CD4-positive, alpha-beta T cell treated with Interleukin-17A for 1 hour (primary cell): ENCODE results near the gene THSD7B.
"Not testable (repeated sequence)": the region's sequence is repeated elsewhere in the genome, so short reads cannot be mapped to it uniquely, and the experiment has no call there.

Experiments used
- DNase-seq: peaks from one replicate; pipeline ENCODE4 v3.0.0-alpha.2; 2020

The THSD7B gene

DNA sequence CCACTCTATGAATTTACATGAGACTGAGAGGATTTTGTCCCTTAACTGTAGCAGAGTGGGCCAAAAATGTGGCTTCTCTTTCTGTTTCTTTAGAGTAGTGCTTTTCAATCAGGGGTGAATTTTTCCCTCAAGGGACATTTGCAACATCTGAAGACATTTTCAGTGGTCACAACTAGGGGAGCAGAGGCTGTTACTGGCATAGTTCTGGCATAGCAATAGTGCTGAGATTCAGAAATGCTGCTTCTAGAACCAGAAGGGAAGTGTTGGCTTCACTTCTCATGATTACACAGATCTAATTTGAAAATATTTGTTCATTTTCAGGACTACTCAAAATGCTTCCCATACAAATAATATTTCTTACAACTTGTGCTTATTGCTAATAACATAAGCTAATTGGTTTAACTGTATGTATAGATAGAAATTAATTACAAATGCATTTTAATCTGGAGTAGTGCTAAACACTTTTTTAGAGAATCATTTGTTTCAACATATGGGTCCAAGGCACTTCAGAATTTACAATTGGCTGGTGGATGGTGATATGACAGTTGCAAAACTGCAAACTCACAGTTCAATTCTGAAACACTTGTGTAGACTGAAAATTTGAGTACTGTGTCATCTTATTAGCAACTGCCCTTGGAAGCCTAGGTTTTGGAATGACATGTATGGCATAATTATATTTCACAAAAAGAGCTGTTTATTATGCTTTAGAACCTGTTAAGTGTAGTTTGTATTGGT is 526.7 kb downstream of the THSD7B start:
- DNase-seq: no peak

DNA sequence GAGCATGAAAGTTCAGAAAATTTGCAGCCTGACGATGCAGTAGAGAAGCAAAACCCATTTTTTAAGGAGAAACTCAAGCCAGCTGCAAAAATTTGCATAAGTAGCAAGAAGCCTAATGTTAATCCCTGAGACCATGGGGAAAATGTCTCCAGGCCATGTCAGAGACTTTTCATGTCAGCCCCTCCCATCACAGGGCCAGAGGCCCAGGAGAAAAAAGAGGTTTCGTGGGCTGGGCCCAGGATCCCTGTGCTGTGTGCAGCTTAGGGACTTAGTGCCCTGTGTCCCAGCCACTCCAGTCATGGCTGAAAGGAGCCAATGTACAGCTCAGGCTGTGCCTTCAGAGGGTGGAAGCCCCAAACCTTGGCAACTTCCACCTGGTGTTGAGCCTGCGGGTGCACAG is 533.0 kb downstream of the THSD7B start:
- no peak for DNase-seq

DNA sequence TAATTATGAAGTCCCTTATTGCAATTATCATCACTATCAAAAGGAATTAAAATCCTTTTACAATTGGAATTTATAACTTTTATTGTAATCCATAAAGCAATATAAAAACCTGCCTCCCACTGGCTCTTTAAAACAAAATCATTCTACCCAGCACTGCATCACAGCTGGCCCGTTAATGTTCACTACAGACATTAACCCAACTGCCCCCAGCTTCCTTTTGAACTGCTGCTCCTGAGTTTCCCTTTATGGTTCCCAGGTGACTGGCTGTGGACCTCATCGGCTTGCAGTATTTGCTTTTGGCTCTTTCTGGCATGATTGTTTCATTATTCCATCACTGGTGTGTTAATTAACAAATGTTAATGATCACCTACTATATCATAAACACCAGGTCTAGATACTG is 535.6 kb downstream of the THSD7B start:
- DNase-seq: no peak

DNA sequence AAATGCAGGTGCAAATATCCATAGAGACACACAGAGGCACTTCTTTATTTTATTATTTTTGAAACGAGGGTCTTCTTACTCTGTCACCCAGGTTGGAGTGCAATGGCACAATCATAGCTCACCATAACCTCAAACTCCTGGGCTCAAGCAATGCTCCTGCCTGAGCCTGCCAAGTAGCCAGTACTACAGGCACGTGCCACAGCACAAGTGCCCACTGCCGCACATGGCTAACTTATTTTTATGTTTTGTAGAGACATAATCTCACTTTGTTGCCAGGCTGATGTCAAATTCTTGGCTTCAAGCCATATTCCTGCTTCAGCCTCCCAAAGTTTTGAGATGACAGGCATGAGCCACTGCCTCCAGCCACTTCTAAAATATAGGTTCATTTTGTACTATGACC is 537.6 kb downstream of the THSD7B start:
- DNase-seq: no peak

DNA sequence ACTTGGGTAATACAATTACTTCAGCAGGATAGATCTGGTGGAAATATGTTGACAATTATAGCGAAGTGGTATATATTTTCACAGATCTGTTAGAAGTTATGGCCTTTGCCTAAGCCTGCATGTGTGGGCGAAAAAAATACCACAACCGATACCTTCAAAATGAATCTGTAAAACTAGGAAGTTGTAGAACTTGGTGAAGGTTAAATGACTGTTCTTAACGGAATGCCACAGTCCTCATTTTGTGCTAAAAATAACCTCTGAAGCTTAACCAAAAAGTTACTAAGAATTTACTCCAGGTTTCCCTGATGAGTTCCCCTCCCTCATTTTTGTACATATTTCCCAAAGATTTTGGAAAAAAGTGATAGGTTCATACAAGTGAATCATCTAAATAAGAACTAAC is 550.7 kb downstream of the THSD7B start:
- no peak for DNase-seq

DNA sequence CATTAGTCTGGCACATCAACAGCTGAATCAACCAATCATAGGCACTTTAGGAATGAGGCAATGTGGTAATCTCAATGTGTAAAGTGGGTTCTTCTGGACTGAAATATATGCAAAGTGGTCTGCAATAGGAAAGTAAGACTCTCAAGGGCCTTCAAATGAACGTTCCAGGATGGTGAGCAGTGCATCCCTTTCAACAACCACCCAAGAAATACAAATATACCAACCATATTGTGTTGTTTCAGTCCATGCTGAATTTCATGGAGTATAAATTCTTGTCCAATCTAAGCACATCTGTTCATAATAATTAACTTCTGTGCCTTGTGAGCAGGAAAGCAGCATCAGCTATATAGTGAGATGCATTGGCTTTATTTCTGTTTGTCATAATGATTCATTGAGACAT is 556.2 kb downstream of the THSD7B start:
- DNase-seq: no peak

DNA sequence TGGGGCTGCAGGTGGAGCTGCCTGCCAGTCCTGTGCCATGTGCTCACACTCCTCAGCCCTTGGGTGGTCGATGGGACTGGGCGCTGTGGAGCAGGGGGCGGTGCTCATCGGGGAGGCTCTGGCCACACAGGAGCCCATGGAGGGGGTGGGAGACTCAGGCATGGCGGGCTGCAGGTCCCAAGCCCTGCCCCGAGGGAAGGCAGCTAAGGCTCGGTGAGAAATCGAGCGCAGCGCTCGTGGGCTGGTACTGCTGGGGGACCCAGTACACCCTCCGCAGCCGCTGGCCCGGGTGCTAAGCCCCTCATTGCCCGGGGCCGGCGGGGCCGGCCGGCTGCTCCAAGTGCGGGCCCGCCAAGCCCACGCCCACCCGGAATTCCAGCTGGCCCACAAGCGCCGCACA is 566.2 kb downstream of the THSD7B start:
- not testable (repeated sequence) for DNase-seq

DNA sequence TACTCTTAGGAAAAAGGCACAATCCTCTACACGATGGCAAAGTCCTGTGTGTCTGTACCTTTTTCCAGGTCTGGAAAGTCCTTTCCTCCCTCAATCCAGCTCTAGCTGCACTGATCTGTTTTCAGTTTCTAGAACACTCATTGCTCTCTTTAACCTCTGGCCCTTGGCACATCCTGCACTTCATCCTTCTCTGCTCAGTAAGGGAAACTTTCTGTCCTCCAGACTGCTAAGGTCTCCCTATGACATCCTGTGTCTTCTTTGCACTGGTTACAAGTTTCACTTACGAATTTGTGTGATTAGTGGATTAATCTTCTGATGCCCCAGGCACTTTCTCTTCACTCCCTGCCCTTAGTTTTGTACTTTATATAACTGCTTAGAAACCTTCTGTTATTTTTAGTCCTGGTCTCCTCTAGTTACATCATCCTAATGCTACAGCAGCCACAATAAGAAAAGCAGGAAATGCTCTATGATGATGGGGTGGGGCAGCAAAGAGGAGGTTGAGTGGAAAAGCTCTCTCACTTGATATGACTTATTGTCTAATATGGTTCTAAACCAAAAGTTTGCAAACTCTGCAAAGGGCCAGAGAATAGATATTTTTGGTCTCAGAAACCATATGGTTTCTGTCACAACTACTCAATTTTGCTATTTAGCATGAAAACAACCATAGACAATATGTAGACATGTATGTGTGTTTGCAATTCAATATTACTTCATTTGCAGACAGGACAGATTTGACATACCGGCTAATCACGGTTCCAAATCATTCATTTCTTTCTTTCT is 568.2 kb downstream of the THSD7B start:
- no peak for DNase-seq

DNA sequence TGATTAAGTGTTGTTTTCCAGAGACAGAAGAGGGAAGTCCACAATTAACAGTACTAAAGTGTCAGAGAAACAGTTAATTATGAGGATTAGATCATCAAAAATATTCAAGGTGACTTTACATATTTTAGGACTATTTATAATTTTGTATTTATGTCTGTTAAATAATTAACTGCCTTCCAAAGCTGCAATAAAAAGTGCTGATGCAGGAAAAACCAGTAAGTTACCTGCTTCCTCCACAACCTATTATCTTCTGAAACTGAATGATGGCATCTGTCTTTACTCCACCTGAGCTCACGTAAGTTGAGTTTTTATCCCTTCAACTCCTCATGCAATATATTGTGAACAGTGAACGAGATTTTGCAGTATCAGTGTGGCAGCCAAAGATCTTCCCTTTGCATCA is 570.7 kb downstream of the THSD7B start:
- no peak for DNase-seq

DNA sequence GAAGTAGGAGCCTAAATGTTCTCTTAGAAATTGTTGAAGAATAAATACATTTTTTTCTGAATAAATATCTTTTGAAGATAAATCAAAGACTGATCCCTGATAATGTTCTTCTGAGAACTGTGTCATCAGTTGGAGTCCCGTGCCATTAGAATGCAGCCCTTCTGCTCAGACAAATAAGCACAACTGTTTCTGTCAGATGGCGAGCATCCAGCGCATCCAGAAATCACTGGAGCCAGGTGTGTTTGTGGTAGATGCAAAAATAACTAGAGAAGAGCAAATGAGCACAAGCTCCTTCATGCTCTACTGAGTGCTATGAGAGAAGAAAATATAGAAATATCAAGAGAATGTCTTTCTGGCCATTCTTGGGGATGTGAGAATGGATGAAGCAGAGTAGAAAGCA is 573.7 kb downstream of the THSD7B start:
- no peak for DNase-seq

DNA sequence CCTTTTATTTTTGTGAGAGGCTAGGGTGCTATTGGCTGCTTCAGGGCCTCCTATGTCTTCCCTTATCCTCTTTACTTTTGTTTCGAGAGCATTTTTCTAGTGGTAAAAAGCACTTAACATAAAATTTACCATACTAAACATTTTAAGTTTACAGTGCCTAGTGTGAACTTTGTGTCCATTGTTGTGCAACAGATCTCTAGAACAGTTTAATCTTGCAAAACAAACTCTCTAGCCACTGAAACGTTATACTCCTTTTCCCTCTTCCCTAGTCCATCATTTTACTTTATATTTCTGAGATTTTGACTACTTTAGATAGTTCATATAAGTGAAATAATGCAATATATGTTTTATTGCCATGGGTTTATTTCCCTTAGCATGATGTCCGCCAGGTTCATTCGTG is 580.6 kb downstream of the THSD7B start:
- DNase-seq: no peak

DNA sequence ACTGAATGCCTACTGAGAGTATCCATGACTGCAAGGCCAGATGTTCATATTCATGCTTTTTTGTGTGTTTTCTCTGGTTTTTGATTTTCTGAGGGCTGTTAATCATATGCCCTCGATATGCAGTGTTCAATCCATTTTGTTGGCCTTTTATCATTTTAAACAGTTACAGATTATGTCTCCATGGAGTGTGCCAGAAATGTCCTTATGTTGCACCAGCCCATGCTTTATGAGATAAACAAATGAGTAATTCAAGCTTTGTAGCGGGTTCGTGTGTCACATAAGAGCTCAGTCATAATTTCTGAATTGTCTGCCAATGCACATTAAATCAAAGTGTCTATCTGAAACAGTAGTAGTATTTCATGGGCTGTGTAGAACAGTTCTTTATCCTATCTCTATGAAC is 583.0 kb downstream of the THSD7B start:
- no peak for DNase-seq

DNA sequence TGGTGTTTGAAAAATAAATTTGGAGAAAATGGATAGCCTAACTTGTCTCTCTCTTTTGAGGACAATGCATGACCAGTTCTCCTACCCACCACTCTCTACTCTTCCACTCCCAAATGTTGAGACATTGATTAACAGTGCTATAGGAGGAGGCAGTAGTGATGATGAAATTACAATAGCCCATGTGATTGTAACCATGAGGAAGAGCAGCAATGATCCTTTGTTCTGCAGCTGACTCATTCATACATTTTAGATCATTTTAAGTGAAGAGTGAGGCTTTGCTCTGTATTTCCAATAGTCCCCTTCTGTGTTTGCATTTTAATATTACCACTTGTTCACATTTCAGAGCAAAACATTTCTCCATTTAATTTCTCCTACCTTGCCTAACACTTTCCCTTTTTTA is 592.3 kb downstream of the THSD7B start:
- DNase-seq: no peak

DNA sequence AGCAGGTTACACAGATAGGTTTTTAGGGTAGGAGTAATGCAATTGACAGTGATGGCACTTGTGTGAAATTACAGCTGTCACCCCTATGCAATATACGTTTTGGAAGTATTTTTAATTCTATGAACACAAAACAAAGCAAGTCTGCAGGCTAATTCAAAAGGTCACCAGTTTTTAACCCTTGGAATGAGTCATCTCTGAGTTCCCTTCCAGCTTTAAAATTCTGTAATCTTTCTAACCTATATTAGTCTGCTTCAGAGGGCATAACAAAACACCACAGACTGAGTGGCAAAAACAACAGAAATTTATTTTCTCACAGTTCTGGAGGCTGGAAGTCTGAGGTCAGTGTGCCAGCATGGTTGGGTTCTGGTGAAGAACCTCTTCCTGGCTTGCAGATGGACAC is 602.0 kb downstream of the THSD7B start:
- DNase-seq: no peak

DNA sequence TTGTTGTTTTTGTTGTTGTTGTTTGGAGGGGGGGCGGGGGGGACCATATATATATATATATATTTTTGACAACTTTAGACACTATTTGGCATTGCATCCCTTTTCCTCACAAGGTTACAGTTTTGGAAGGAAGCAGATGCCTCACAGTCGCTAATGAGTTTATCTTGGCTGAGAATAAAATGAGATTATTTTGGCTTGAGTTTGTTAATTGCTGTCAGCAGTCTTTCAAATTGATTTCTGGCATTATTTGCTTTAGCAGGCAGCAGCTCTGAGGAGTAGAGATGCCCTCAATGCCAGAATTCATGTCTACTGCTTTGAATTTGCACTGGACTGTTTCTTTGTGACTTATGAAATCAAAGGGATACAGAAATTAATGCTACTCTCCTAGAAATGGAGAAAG is 603.8 kb downstream of the THSD7B start:
- DNase-seq: no peak

DNA sequence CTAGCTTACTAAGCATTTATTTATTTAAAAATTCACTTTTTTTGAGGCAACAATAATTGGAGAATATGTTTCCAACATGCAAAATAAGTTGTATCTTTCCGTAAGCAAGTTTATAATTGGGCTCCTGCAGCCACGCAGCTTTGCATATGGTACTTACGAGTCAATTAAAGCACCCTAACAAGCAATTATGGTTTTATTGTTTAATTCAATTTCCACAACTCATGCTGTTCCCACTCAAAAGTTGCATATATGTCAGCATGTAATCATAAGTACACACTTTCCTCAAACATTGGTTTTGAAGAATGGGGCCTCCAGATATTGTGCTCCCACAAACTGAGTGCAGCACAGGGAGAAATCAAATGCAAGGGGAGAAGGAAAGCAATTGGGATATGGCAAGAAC is 613.8 kb downstream of the THSD7B start:
- DNase-seq: no peak

DNA sequence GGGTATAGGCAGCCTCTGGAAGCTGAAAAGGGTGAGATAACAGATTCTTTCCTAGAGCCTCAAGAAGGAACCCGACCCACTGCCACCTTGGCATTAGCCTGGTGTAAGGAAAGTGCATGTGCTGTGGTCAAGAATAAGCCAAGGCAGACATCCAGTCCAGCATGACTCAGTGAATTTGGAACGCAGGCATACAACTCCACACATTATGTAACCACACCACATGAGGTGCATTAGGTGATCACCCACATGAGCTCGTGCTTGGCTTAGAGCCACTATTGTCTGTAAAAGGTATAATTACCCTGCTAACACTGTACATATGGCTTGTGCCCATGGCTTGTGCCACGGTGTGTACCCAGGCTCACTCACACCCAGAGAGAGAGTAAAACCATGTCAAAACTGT is 615.3 kb downstream of the THSD7B start:
- no peak for DNase-seq

DNA sequence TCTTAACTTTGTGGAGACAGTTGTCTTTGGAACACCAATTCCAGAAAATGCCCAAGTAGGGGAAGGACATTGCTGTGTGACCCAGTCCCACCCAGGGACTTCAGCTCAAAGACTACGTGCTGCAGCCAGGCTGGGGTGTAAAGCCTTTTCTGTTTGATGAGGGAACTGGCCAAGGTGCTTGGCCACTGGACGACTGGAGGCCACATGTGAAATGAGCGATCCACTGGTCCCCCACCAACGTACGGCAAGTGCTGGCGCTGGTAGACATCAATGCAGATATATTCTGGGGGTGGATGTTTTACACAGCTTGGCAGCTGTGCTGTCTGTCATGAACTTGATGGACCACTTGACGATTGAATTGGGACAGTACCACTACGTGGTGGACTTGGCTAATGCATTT is 616.4 kb downstream of the THSD7B start:
- no peak for DNase-seq

DNA sequence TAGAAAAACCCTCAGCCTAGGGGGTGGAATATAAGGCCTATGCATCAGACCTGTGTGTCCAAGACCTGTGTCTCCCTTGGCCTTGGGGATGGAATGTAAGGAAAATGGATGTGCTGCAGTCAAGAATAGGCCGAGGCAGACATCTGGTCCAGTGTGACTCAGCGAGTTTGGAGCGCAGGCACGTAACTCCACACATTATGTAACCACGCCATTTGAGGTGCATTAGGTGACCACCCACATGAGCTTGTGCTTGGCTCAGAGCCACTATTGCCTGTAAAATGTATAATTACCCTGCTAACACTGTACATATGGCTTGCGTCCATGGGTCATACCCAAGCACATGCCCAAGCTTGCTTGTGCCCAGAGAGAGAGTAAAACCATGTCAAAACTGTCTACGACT is 618.0 kb downstream of the THSD7B start:
- DNase-seq: no peak

DNA sequence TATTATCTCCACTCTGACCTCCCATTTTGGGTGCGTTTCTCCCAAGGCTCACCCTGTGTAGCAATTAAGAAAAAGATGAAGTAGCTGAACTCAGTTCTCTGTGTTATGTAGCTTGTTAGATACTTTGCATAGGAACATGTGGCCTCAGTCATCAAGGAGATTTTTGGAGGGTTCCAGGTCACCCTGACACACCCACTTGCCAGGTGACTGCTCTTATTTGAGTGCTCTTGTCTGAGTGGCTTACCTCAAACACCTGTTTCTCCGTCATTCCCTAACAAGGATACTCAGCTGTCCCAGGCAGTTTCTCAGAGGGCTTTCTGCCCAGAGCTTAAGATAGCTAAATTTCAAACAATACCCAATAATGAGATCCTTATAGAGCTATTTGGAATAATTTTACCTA is 621.7 kb downstream of the THSD7B start:
- no peak for DNase-seq

DNA sequence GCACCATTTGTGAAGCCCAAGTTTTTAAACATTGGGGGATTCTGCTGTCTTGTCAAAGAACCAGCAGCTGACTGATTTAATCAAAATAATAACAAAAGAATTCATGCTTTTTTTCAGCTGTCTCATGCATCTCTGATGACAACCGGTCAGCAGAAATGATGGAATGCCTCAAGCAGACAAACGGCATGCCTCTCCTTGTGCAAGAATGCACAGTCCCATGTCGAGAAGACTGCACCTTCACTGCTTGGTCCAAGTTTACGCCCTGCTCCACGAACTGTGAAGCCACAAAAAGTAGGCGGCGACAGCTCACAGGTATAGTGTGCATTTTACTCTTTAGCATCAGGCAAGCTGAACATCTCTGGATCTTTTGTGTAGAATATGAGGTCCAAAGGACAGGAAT is 640.2 kb downstream of the THSD7B start:
- DNase-seq: no peak

DNA sequence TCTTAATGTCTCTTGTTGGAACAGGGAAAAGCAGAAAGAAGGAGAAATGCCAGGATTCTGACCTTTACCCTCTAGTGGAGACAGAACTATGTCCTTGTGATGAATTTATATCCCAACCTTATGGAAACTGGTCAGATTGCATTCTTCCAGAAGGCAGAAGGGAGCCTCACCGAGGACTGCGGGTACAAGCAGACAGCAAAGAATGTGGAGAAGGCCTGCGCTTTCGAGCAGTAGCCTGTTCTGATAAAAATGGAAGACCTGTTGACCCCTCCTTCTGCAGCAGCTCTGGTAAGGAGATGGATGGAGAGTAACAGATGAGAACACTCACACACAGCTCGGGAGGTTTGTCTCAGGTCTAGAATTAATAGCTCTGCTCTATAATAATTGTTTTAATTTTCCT is 646.2 kb downstream of the THSD7B start:
- DNase-seq: no peak

DNA sequence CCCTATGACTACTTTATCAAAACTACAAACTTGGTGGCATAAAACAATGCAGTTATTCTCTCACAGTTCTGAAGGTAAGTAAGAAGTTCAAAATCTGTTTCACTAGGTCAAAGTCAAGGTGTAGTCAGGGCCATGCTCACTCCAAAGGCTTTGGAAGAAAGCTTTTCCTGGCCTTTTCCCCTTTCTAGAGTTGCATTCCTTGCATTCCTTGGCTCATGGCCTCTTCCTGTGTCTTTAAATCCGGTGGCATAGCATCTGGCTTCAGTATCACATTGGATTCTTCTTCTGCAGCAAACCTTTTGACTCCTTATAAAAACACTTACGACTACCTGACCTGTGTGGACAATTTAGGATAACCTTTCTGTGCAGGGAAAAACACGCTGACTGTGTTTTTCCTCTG is 655.4 kb downstream of the THSD7B start:
- no peak for DNase-seq

DNA sequence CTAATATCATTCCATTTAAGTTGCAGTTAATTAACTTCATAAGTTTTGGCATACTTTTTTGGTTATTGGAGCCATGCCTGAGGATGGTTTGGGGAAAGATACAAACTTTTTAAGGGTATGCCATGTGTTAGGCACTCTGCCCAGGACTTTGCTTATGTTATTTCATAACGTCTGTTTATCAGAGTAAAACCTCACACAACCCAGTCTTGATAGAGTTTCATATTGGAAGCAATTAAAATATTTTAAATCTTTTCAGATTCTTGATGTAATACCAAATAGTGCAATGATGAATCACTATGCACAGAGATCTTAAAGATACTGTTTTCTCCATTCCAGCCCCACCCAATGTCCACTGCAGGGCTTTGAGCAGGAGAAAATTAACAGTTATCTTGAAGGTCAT is 669.8 kb downstream of the THSD7B start:
- no peak for DNase-seq

DNA sequence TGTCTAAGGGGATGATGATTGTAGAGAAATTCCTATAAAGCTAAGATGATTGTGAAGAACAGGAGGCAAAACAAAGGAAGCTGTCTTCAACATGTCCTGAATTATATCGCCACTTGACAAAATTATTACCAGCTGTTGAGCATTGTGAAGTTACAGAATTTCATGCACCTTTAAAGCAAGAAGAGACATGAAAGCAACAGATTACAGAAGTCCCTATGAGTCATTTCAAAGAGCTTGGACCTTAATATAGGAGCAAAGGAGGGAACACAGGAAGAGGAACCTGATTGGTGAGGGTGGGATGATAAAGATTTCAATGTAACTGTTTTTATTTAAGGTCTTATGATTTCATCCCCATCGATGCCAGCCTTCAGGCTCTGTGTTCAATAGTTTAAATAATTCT is 672.0 kb downstream of the THSD7B start:
- DNase-seq: no peak
